NK-92 (cell line): ENCODE data around the gene PCDHGA7.
"Not testable (repeated sequence)": the region's sequence is repeated elsewhere in the genome, so short reads cannot be mapped to it uniquely, and the experiment has no call there.

Experiments
- DNase-seq: peaks from one replicate; lab custom pipeline; 2025; ENCODE audit not compliant: unreplicated experiment; lab: John Stamatoyannopoulos, UW

PCDHGA7 gene

DNA sequence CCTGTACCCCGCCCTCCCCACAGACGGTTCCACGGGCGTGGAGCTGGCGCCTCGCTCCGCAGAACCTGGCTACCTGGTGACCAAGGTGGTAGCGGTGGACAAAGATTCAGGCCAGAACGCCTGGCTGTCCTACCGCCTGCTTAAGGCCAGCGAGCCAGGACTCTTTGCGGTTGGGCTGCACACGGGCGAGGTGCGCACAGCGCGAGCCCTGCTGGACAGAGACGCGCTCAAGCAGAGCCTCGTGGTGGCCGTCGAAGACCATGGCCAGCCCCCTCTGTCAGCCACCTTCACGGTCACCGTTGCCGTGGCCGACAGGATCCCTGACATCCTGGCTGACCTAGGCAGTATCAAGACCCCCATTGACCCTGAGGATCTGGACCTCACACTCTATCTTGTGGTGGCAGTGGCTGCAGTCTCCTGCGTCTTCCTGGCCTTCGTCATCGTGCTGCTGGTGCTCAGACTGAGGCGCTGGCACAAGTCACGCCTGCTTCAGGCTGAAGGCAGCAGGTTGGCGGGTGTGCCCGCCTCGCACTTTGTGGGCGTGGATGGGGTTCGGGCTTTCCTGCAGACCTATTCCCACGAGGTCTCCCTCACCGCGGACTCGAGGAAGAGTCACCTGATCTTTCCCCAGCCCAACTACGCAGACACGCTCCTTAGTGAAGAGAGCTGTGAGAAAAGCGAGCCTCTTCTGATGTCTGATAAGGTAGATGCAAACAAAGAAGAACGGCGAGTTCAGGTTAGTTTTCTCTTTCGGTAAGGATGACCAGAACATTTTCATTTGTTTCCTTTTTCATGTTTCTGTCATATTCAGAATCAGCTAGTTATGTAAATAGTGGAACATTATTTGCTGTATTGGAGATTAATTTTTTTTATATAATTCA lies 16.3 kb upstream of the PCDHGA7 start:
- no peak for DNase-seq

- no peak for DNase-seq
Observed at GRCh38 chr5:141369994-141370848, 12.3 kb upstream of the PCDHGA7 start, which contains the start of gene PCDHGB3. Gene PCDHGB3 (plus strand): TSS chr5:141370242. CDS start chr5:141370395, 153 bp downstream.

- DNase-seq = no peak
Observed at GRCh38 chr5:141371572-141372475, 10.7 kb upstream of the PCDHGA7 start.

- DNase-seq = no peak
Observed at GRCh38 chr5:141373673-141374317, 8.7 kb upstream of the PCDHGA7 start, which contains the start of gene PCDHGA6. Gene PCDHGA6 (plus strand): TSS chr5:141373891. CDS start chr5:141374084, 193 bp downstream.

DNA sequence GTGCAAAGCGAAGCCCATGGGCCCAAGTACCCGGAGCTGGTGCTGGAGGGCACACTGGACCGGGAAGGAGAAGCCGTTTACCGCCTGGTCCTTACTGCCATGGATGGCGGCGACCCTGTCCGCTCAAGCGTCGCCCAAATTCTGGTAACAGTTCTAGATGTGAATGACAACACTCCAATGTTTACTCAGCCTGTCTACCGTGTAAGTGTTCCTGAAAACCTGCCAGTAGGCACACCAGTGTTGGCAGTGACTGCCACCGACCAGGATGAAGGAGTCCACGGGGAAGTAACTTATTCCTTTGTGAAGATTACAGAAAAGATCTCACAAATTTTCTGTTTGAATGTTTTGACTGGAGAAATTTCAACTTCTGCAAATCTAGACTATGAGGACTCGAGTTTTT lies 7.9 kb upstream of the PCDHGA7 start:
- DNase-seq = no peak

DNA sequence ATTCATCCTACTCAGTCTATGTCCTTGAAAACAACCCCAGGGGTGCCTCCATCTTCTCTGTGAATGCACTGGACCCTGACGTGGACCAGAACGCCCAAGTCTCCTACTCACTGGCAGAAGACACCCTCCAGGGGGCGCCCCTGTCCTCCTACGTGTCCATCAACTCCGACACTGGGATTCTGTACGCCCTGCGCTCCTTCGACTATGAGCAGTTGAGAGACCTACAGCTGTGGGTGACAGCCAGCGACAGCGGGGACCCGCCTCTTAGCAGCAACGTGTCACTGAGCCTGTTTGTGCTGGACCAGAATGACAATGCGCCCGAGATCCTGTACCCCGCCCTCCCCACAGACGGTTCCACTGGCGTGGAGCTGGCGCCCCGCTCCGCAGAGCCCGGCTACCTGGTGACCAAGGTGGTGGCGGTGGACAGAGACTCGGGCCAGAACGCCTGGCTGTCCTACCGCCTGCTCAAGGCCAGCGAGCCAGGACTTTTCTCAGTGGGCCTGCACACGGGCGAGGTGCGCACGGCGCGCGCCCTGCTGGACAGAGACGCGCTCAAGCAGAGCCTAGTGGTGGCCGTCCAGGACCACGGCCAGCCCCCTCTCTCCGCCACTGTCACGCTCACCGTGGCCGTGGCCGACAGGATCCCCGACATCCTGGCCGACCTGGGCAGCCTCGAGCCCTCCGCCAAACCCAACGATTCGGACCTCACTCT lies 6.9 kb upstream of the PCDHGA7 start:
- not testable (repeated sequence) for DNase-seq

GRCh38 chr5:141383345-141383744 lies 803 bp downstream of the PCDHGA7 start:
- no peak for DNase-seq

- DNase-seq = no peak
Observed at GRCh38 chr5:141384471-141385267, 2.1 kb downstream of the PCDHGA7 start.

- not testable (repeated sequence) for DNase-seq
Observed at GRCh38 chr5:141387557-141388311, 5.2 kb downstream of the PCDHGA7 start, which contains the start of gene PCDHGB4. Gene PCDHGB4 (plus strand): TSS chr5:141387698. CDS start chr5:141387885, 187 bp downstream.

DNA sequence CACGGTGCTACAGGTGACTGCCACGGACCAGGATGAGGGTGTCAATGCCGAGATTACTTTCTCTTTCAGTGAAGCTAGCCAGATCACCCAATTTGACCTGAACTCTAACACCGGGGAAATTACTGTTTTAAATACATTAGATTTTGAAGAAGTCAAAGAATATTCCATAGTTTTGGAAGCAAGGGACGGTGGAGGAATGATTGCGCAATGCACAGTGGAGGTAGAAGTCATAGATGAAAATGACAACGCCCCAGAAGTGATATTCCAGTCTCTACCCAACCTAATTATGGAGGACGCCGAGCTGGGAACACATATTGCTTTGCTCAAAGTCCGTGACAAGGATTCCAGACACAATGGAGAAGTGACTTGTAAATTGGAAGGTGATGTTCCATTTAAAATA lies 6.1 kb downstream of the PCDHGA7 start:
- no peak for DNase-seq

GRCh38 chr5:141389153-141390042 lies 6.9 kb downstream of the PCDHGA7 start:
- DNase-seq = no peak

DNA sequence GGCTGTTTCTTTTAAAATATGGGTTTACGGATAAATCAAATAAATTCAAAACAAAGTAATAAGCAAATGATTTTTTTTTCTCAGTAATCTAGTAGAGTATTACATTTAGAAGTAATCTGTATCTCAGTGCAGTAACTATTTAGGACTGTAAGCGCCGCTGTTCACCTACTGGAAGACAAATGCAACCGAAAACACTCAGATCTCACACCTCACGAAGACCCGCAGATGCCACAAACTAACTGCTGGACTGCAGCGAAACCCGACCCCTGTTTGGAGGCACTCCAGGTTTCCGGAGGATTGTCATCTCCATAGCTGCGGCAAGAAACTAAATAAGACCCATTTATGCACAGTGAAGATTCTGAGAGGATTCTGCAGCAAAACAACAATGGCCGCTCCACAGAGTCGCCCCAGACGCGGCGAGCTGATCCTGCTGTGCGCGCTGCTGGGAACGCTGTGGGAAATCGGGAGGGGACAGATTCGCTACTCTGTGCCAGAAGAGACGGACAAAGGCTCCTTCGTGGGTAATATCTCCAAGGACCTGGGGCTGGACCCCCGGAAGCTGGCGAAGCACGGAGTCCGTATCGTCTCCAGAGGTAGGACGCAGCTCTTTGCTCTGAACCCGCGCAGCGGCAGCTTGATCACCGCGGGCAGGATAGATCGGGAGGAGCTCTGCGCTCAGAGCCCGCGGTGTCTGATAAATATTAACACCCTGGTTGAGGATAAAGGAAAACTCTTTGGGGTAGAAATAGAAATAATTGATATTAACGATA lies 10.1 kb downstream of the PCDHGA7 start, which contains the start of gene PCDHGA8:
TSS of gene PCDHGA8 (plus strand) at position 205 of the 770 bp plus-strand sequence. CDS start at position 386, 181 bp downstream.
- no peak for DNase-seq

GRCh38 chr5:141393267-141393666 lies 10.7 kb downstream of the PCDHGA7 start:
- DNase-seq = no peak

DNA sequence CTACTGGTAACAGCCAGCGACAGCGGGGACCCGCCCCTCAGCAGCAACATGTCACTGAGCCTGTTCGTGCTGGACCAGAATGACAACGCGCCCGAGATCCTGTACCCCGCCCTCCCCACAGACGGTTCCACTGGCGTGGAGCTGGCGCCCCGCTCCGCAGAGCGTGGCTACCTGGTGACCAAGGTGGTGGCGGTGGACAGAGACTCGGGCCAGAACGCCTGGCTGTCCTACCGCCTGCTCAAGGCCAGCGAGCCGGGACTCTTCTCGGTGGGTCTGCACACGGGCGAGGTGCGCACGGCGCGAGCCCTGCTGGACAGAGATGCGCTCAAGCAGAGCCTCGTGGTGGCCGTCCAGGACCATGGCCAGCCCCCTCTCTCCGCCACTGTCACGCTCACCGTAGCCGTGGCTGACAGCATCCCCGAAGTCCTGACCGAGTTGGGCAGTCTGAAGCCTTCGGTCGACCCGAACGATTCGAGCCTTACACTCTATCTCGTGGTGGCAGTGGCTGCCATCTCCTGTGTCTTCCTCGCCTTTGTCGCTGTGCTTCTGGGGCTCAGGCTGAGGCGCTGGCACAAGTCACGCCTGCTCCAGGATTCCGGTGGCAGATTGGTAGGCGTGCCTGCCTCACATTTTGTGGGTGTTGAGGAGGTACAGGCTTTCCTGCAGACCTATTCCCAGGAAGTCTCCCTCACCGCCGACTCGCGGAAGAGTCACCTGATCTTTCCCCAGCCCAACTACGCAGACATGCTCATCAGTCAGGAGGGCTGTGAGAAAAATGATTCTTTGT lies 12.1 kb downstream of the PCDHGA7 start:
- not testable (repeated sequence) for DNase-seq
